Measurements from ENCODE around the gene ADAMTS2. TPM values are rescaled to one million over a fixed set of nuclear protein-coding genes. Genes with fewer than 3 reads are reported as not detected.

The ADAMTS2 gene
- total and polyA plus RNA-seq, 2 of the 4 experiments (the other 2 are of a cell fraction) = 19.0 to 58.8 TPM

DNA sequence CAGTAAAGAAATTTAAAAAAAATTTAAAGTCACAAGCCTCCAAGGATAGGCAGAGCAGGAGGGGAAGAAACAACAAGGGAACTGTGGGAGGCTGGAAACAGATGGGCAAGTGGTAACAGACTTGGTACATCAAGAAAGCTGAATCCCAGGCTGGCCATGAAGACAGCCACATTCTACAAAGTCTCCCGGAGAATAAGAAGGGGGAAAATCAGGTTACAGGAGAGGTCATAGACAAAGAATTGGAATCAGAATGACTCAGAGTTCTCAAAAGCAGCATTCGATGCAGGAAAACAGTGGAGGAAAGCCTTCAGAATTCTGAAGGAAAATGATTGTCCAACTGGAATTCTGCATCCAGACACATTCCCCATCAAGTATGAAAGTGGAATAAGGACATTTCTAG, 129.7 kb downstream of the ADAMTS2 start:
- ChIA-PET CTCF (interaction anchor here (0.6 kb wide), 1 partner anchor 128 kb away, joined by 4 read pairs; no protein-coding TSS in a partner anchor), POLR2A (ENCODE audit: unreplicated experiment) (no interaction called here)
- BruUV-seq (replicated peaks) = no TSS peak
- no peak overlapping the region for H3K4ac ChIP-seq (ENCODE audit: low read depth, low read length)
- H3K18ac ChIP-seq (ENCODE audit: low read depth, low read length) = no peak overlapping the region
- H4K91ac ChIP-seq (ENCODE audit: insufficient read depth, low read depth, low read length) = no peak overlapping the region
- H4K8ac ChIP-seq (ENCODE audit: low read depth in 2 of 2, low read length in 2 of 2) = no peak overlapping the region
- H3K9ac ChIP-seq (ENCODE audit: low read depth, low read length) = no peak overlapping the region
- H2AK5ac ChIP-seq (ENCODE audit: low read depth, low read length) = no peak overlapping the region
- H2BK20ac ChIP-seq (ENCODE audit: low read depth, low read length) = no peak overlapping the region
- ATAC-seq (ENCODE audit: low read depth) (no peak), DNase-seq (peak; percentile 21)
- WGBS, 2 experiments (ENCODE audit: extremely low coverage in 2 of 2, insufficient read length in 1 of 2) = no CpG with 5 or more reads among the region's 2 CpGs
- no peak for TF ChIP-seq RCOR1 (IDR thresholded peaks at IDR 0.05; ENCODE audit: insufficient replicate concordance, low read length)
- TF ChIP-seq MXI1 (IDR thresholded peaks at IDR 0.05; ENCODE audit: borderline replicate concordance, low read depth, low read length) = no peak
- TF ChIP-seq, protein P1, sequence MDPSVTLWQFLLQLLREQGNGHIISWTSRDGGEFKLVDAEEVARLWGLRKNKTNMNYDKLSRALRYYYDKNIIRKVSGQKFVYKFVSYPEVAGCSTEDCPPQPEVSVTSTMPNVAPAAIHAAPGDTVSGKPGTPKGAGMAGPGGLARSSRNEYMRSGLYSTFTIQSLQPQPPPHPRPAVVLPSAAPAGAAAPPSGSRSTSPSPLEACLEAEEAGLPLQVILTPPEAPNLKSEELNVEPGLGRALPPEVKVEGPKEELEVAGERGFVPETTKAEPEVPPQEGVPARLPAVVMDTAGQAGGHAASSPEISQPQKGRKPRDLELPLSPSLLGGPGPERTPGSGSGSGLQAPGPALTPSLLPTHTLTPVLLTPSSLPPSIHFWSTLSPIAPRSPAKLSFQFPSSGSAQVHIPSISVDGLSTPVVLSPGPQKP (IDR thresholded peaks at IDR 0.05; ENCODE audit: borderline replicate concordance, low read depth, low read length) = no peak
- TF ChIP-seq, protein P2, sequence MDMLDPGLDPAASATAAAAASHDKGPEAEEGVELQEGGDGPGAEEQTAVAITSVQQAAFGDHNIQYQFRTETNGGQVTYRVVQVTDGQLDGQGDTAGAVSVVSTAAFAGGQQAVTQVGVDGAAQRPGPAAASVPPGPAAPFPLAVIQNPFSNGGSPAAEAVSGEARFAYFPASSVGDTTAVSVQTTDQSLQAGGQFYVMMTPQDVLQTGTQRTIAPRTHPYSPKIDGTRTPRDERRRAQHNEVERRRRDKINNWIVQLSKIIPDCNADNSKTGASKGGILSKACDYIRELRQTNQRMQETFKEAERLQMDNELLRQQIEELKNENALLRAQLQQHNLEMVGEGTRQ (IDR thresholded peaks at IDR 0.05; ENCODE audit: low read depth, low read length) = no peak
- no peak for TF ChIP-seq CEBPB (IDR thresholded peaks at IDR 0.05; ENCODE audit: low read depth, low read length)
- no peak for TF ChIP-seq CHD1 (IDR thresholded peaks at IDR 0.05; ENCODE audit: low read depth, low read length)
- no peak for TF ChIP-seq MAZ (IDR thresholded peaks at IDR 0.05; ENCODE audit: borderline replicate concordance, low read depth, low read length)
- no peak for TF ChIP-seq NFE2L2 (IDR thresholded peaks at IDR 0.05; ENCODE audit: low read depth, low read length)
- no peak for TF ChIP-seq POLR2A (IDR thresholded peaks at IDR 0.05; ENCODE audit: low read depth, low read length)
- no peak for TF ChIP-seq MAFK (IDR thresholded peaks at IDR 0.05; ENCODE audit: low read depth, low read length)
- no peak for TF ChIP-seq RAD21 (IDR thresholded peaks at IDR 0.05; ENCODE audit: low read length)
- TF ChIP-seq FOS (IDR thresholded peaks at IDR 0.05; ENCODE audit: low read depth, low read length) = no peak
- TF ChIP-seq RFX5 (IDR thresholded peaks at IDR 0.05; ENCODE audit: low read depth, low read length) = no peak
- H2AK9ac ChIP-seq (replicated peaks; ENCODE audit: low read depth, low read length, poor library complexity) = no peak overlapping the region
- no peaks in the 10 kb centered on the region for H3K27me3 ChIP-seq (ENCODE audit: control insufficient read depth, insufficient read depth, low read length)
- no peak overlapping the region for H4K5ac ChIP-seq (ENCODE audit: low read depth, low read length)
- H3K9me1 ChIP-seq (ENCODE audit: insufficient read depth, low read length) = no peaks in the 10 kb centered on the region
- H2BK15ac ChIP-seq (ENCODE audit: low read depth, low read length) = no peak overlapping the region
- H3K4me2 ChIP-seq (ENCODE audit: low read depth, low read length) = no peak overlapping the region
- peaks cover 2% of the 10 kb centered on the region; the same call in 1 of the 2 replicates for H3K36me3 ChIP-seq (ENCODE audit: control insufficient read depth, insufficient read depth, low read length)
- intact Hi-C loops (cut with micrococcal nuclease) = no loop called here
- no peak overlapping the region for H3K23ac ChIP-seq (ENCODE audit: low read depth, low read length)
- in situ Hi-C loops (cut with MboI; ENCODE audit: low sequenced_read_pairs) = no loop called here
- dilution Hi-C loops (cut with HindIII; ENCODE audit: low sequenced_read_pairs, unreplicated experiment) = no loop called here
- H3K14ac ChIP-seq (replicated peaks; ENCODE audit: low read depth, low read length) = no peak overlapping the region
- no peak overlapping the region for H3K56ac ChIP-seq (ENCODE audit: extremely low read depth, insufficient read depth, low read length)
- H3K27ac ChIP-seq (ENCODE audit: insufficient read depth, low read length) = no peak overlapping the region
- no peak overlapping the region for H3K4me3 ChIP-seq (ENCODE audit: insufficient read depth, low read depth, low read length)
- H3K9me3 ChIP-seq (ENCODE audit: control insufficient read depth, insufficient read depth, low read length) = no peaks in the 10 kb centered on the region
- no peak overlapping the region for H2BK120ac ChIP-seq (ENCODE audit: low read depth, low read length)
- no peak overlapping the region for H2AFZ ChIP-seq (replicated peaks; ENCODE audit: low read length, poor library complexity)
- H4K20me1 ChIP-seq (ENCODE audit: insufficient read depth, low read length) = peaks cover 10% of the 10 kb centered on the region; the same call in 1 of the 2 replicates
- H2BK5ac ChIP-seq (ENCODE audit: low read depth, low read length, poor library complexity, severe bottlenecking) = no peak overlapping the region
- H3K79me1 ChIP-seq (ENCODE audit: low read depth in 1 of 2, low read length in 2 of 2) = peaks cover 3 to 42% of the 10 kb centered on the region in 2 experiments
- peaks cover 13% of the 10 kb centered on the region for H3K4me1 ChIP-seq (ENCODE audit: control insufficient read depth, insufficient read depth, low read length)
